Effector memory CD8-positive, alpha-beta T cell (primary cell): ENCODE results near the gene TOP2A.

Experiments used
- ATAC-seq: fragments of 150-1000 bp; cut with Tn5 transposase; replicated peaks from 2 replicates; pipeline ENCODE4 v1.10.0; 2021; ENCODE audit warnings: mild to moderate bottlenecking, moderate library complexity
- DNase-seq, 3 experiments: peaks; one replicate each; pipeline ENCODE4 v3.0.0; 2021
- H3K27ac Mint-ChIP-seq, 2 donors: one replicate each; pipeline ENCODE4 v1.8.0; 2022; ENCODE audit warnings: mild to moderate bottlenecking in 2 of 2, mixed read lengths in 2 of 2, moderate library complexity in 2 of 2
- H3K27me3 Mint-ChIP-seq, 2 donors: one replicate each; pipeline ENCODE4 v1.8.0; 2022; ENCODE audit warnings: mixed read lengths in 2 of 2
- H3K36me3 Mint-ChIP-seq: one replicate; pipeline ENCODE4 v1.8.0; 2022; ENCODE audit warnings: mild to moderate bottlenecking, moderate library complexity, mixed read lengths; ENCODE audit not compliant: insufficient read depth
- H3K4me1 Mint-ChIP-seq, 2 donors: one replicate each; pipeline ENCODE4 v1.8.0; 2022; ENCODE audit warnings: low read depth in 2 of 2, mixed read lengths in 2 of 2
- H3K4me3 Mint-ChIP-seq, 2 donors: one replicate each; pipeline ENCODE4 v1.8.0; 2022; ENCODE audit warnings: mild to moderate bottlenecking in 2 of 2, mixed read lengths in 2 of 2, moderate library complexity in 2 of 2
- H3K9me3 Mint-ChIP-seq, 2 donors: one replicate each; pipeline ENCODE4 v1.8.0; 2022; ENCODE audit warnings: mixed read lengths in 2 of 2

Gene TOP2A

DNA sequence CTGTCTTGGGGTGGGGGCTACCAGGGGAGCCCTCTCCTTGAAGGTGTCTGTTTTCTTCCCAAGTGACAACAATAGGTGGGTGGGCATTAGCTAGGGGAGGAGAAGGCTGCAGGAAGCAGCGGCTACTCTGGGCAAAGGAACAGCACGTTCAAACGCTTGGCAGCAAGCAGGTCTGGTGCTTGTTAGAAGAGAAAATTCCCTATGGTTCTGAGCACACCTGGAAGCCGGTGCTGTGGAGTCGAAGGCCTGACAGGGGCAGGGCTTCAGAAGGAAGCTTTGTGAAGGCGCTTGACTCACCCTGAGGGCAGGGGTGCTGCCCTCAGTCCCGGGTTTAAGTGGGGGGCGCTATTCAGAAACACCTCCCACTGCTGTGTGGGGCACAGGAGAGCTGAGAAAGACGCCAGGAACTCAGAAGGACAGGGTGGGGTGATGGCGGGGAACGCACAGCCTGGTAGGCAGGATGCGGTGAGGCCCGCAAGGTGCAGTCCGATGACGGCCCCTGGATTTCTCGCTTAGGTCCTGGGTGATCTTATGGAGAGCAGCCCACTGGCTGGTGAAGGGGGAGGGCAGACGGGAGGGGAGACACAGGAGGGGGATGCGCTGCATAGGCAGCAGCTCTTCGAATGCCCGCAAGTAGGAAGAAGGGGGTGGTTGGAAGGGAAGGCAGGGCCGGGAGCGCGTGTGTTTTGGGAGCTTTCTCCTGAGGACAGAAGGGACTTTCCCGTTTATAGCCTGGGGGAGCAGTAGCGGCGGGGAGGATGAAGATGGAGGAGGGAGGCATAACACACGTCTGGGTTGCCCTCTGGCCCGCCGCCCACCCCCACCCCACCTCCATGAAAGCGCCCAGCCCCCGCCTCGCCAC, 56.4 kb downstream of the TOP2A start:
- H3K4me1 Mint-ChIP-seq = peaks cover 12 to 14% of the 10 kb centered on the region in 2 donors
- H3K4me3 Mint-ChIP-seq = peak overlapping the region; percentile 37 to 46
- peaks cover 24% of the 10 kb centered on the region for H3K36me3 Mint-ChIP-seq
- H3K27me3 Mint-ChIP-seq = peaks cover 15 to 32% of the 10 kb centered on the region in 2 donors
- ATAC-seq (no peak), DNase-seq (no peak)
- H3K9me3 Mint-ChIP-seq = no peaks in the 10 kb centered on the region
- no peak overlapping the region for H3K27ac Mint-ChIP-seq

DNA sequence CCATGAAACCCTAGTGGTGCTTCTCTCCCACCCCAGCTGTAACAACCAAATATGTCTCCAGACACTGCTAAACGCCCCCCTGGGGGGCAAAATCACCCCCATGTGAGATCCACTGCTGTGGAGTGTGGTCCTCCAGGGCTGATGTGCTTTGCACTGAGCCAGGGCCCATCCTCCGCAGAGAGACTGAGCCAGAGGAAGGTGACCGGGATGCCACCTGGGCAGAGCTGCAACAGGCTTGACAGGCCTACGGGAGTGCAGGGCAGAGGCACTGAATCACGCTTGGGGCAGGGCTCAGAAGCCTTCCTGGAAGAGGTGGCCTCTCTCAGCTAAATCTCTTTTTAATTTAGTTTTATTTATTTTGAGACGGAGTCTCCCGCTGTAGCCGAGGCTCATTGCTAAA, 57.6 kb downstream of the TOP2A start:
- H3K4me1 Mint-ChIP-seq = peaks cover 12 to 13% of the 10 kb centered on the region in 2 donors
- no peak overlapping the region for H3K4me3 Mint-ChIP-seq
- DNase-seq = no peak

DNA sequence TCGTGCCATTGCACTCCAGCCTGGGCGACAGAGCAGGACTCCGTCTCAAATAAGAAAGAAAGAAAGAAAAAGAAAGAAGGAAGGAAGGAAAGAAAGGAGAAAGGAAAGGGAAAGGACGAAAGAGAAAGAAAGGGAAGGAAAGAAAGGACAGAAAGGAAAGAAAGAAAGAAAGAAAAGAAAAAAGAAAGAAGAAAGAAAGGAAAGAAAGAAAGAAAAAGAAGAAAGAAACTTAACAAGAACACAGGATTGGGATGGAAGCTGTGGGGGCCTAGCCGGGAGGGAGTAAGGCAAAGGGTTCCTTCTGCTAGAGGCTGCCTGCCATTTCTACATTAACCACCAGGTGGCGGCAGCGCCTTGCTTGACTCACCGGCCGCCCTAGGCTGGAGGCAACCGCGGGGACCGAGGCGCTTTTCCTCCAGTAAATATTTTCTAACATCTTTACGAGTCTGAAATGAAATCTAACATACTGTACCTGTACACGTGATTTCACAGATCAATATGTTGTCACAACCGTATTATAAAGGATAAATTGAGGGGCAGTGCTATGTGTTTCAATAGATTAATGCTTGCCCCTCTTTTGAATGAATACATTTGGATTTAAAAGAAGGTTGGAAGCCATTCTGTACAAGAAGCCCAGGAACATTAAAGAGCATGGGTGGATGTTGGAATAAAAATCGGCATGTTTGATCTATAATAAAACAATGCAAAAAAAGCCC, 59.2 kb downstream of the TOP2A start:
- Mint-ChIP-seq H3K4me1 (peaks cover 12 to 15% of the 10 kb centered on the region in 2 donors), H3K27me3 (peaks cover 15 to 32% of the 10 kb centered on the region in 2 donors), H3K4me3 (peak overlapping the region in 1 of 2 donors; percentile 2), H3K27ac (peak overlapping the region; percentile 25 to 74), H3K36me3 (peaks cover 49% of the 10 kb centered on the region), H3K9me3 (no peaks in the 10 kb centered on the region)
- peak; percentile 88 to 91 (median 90) for DNase-seq
- ATAC-seq = peak; percentile 63

More for the DNA sequence above, 57.6 kb downstream of the TOP2A start:
- H3K9me3 Mint-ChIP-seq = no peaks in the 10 kb centered on the region
- H3K27me3 Mint-ChIP-seq = peaks cover 15 to 32% of the 10 kb centered on the region in 2 donors
- no peak for ATAC-seq
- peaks cover 36% of the 10 kb centered on the region for H3K36me3 Mint-ChIP-seq
- no peak overlapping the region for H3K27ac Mint-ChIP-seq

DNA sequence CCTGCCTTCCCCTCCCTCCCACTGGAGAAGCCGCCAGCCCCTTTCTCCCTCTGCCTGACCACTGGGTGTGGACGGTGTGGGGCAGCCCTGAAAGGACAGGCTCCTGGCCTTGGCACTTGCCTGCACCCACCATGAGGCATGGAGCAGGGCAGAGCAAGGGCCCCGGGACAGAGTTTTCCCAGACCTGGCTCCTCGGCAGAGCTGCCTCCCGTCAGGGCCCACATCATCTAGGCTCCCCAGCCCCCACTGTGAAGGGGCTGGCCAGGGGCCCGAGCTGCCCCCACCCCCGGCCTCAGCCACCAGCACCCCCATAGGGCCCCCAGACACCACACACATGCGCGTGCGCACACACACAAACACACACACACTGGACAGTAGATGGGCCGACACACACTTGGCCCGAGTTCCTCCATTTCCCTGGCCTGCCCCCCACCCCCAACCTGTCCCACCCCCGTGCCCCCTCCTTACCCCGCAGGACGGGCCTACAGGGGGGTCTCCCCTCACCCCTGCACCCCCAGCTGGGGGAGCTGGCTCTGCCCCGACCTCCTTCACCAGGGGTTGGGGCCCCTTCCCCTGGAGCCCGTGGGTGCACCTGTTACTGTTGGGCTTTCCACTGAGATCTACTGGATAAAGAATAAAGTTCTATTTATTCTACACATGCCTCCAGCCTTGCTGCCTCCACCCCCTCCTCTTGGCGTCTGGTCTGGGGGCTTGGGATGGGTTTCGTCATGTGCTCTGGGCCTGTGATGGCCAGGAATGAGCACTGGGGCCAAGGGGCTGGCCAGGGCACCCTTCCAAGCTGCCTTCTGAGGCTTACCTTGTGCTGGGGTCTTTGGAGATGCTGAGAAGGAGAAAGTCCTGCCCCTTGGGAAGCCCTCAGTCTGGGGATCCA, 60.5 kb downstream of the TOP2A start:
- peaks cover 16 to 22% of the 10 kb centered on the region in 2 donors for H3K4me1 Mint-ChIP-seq
- H3K9me3 Mint-ChIP-seq = no peaks in the 10 kb centered on the region
- peak overlapping the region in 1 of 2 donors; percentile 24 for H3K4me3 Mint-ChIP-seq
- H3K27ac Mint-ChIP-seq = peak overlapping the region in 1 of 2 donors; percentile 74
- DNase-seq (no peak), ATAC-seq (no peak)
- peaks cover 61% of the 10 kb centered on the region for H3K36me3 Mint-ChIP-seq
- peaks cover 10 to 25% of the 10 kb centered on the region in 2 donors for H3K27me3 Mint-ChIP-seq

DNA sequence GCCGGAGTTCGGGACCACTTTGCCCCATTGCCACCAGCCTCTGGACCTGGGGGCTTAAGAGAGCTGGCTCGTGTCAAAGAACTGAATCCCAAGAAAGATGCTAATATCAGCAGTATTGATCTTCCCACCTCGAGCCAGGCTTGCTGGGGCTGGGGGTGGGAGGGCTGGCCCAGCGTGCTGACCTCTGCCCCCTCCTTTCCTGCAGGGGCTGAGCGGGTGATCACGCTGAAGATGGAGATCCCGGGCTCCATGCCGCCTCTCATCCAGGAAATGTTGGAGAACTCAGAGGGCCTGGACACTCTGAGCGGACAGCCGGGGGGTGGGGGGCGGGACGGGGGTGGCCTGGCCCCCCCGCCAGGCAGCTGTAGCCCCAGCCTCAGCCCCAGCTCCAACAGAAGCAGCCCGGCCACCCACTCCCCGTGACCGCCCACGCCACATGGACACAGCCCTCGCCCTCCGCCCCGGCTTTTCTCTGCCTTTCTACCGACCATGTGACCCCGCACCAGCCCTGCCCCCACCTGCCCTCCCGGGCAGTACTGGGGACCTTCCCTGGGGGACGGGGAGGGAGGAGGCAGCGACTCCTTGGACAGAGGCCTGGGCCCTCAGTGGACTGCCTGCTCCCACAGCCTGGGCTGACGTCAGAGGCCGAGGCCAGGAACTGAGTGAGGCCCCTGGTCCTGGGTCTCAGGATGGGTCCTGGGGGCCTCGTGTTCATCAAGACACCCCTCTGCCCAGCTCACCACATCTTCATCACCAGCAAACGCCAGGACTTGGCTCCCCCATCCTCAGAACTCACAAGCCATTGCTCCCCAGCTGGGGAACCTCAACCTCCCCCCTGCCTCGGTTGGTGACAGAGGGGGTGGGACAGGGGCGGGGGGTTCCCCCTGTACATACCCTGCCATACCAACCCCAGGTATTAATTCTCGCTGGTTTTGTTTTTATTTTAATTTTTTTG, 61.6 kb downstream of the TOP2A start:
- H3K9me3 Mint-ChIP-seq = no peaks in the 10 kb centered on the region
- H3K27me3 Mint-ChIP-seq = peaks cover 5 to 15% of the 10 kb centered on the region in 2 donors
- no peak for DNase-seq
- H3K4me1 Mint-ChIP-seq = peaks cover 21 to 28% of the 10 kb centered on the region in 2 donors
- no peak for ATAC-seq
- no peak overlapping the region for H3K4me3 Mint-ChIP-seq
- H3K36me3 Mint-ChIP-seq = peaks cover 69% of the 10 kb centered on the region
- H3K27ac Mint-ChIP-seq = peak overlapping the region in 1 of 2 donors; percentile 90

DNA sequence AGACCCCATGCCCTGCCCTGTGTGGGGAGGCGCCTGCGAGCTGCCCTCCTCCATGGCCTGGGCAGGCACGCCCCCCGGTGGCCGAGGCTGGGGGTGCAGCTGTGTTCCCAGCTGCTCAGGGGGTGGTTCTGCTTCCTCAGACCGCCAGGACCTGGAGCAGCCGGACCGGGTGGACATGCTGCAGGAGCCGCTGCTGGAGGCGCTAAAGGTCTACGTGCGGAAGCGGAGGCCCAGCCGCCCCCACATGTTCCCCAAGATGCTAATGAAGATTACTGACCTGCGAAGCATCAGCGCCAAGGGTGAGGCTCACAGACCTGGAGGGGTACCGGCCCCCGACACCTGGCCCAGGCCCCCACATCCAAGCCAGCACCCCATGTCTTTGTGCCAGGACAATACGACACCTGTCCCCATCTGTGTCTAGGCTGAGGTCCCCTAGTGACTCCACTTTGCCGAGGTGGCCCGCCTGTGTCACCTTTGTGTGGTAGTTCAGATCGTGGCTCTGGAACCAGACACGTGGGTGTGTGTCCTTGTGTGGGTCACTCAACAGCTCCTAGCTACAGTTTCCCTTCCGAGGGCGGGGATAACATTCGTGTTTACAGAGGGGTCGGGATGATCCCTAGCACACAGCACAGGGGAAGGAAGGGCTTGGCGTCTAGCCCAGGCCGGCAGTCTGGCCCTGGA, 62.4 kb downstream of the TOP2A start:
- Mint-ChIP-seq H3K27ac (peak overlapping the region in 1 of 2 donors; percentile 90), H3K36me3 (peaks cover 69% of the 10 kb centered on the region), H3K4me3 (no peak overlapping the region), H3K4me1 (peaks cover 21 to 28% of the 10 kb centered on the region in 2 donors), H3K9me3 (no peaks in the 10 kb centered on the region), H3K27me3 (peaks cover 0 to 6% of the 10 kb centered on the region in 2 donors)
- ATAC-seq (peak; percentile 75), DNase-seq (peak; percentile 82 to 86 (median 82))

DNA sequence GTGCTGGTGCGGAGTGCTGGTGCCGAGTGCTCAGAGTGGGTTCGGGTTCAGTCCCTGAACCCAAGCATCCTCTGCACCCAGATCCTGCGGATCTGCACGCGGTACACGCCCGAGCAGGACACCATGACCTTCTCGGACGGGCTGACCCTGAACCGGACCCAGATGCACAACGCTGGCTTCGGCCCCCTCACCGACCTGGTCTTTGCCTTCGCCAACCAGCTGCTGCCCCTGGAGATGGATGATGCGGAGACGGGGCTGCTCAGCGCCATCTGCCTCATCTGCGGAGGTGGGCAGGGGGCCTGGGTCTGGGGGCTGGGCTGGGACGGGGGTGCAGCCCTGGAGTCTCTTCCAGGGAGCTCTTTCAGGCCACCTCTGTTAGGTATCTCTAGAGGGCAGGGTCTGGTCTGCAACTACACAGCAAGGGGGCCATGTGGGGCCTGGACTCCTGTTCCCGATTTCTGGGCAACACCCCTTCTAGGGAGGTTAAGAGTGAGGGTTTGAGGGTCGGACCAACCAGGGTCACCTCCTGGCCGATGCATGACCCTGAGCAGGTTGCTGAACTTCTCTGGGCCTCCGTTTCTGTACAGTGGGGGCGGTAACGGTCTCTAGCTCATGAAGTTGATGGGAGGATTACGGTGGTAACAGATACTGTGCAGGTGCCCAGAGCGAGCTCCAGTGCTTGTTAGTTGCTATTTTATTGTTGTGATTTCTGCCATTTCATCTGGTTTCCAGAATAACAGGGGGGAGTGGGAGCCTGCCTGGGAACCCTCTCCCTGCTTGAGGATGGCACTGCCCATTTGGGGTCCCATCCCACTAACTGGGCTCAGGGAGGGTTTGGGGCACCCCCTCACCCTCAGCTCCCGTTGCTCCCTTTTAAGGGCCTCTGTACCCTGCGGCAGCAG, 63.2 kb downstream of the TOP2A start:
- H3K4me3 Mint-ChIP-seq = peak overlapping the region in 1 of 2 donors; percentile 14
- H3K4me1 Mint-ChIP-seq = peaks cover 21 to 35% of the 10 kb centered on the region in 2 donors
- DNase-seq (no peak), ATAC-seq (peak; percentile 1)
- peak overlapping the region in 1 of 2 donors; percentile 90 for H3K27ac Mint-ChIP-seq
- no peaks in the 10 kb centered on the region for H3K9me3 Mint-ChIP-seq
- H3K27me3 Mint-ChIP-seq = no peaks in the 10 kb centered on the region
- peaks cover 77% of the 10 kb centered on the region for H3K36me3 Mint-ChIP-seq

DNA sequence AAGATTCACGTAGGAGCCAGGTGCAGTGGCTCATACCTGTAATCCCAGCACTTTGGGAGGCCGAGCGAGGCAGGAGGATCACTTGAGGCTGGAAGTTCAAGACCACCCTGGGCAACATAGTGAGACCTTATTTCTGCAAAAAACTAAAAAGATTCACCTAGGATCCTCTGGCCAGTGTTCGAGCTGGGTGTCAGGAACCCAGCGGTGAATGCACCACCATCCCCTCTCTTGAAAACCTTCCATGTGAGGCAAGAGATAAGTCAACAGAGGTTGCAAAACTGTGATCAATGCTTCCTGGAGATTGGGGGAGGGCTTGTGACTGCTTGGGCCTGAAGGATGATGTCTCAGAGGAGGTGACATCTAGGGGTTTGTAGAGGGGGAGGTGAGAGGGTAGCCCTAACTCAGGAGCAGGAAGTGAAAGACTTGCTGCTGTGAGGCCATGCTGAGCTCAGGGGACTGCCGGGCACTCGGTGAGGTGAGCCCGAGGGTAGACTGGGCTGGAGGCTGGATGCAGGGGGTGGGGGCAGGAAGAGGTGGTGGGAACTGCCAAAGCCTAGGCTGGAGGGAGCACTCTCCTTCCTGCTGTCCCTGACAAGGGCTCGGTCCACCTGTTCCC, 64.8 kb downstream of the TOP2A start:
- H3K4me1 Mint-ChIP-seq = peaks cover 22 to 44% of the 10 kb centered on the region in 2 donors
- H3K27ac Mint-ChIP-seq = peak overlapping the region; percentile 70 to 90
- ATAC-seq (peak; percentile 24), DNase-seq (no peak)
- no peaks in the 10 kb centered on the region for H3K9me3 Mint-ChIP-seq
- H3K27me3 Mint-ChIP-seq = no peaks in the 10 kb centered on the region
- H3K36me3 Mint-ChIP-seq = peaks cover 79% of the 10 kb centered on the region
- H3K4me3 Mint-ChIP-seq = peak overlapping the region in 1 of 2 donors; percentile 31

DNA sequence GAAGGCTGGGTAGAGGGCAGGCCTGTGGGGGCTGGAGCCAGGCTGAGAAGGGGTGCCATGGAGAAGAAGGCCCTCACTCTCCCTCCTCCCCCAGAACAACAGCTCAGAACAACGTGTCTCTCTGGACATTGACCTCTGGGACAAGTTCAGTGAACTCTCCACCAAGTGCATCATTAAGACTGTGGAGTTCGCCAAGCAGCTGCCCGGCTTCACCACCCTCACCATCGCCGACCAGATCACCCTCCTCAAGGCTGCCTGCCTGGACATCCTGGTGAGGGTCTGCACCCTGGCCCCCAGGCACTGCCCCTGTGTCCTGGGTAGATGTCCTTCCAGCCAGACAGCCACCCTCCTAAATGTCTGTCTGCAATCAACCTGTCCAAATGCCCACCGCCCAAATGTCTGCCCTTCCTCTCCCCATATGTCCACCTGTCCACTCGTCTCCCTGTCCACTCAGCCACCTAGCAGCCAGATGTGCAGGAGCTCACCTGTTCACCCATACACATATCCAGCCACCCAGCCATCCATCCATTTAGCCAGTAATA, 65.4 kb downstream of the TOP2A start:
- Mint-ChIP-seq H3K4me1 (peaks cover 28 to 47% of the 10 kb centered on the region in 2 donors), H3K36me3 (peaks cover 79% of the 10 kb centered on the region), H3K27me3 (no peaks in the 10 kb centered on the region), H3K27ac (peak overlapping the region in 1 of 2 donors; percentile 90), H3K9me3 (no peaks in the 10 kb centered on the region), H3K4me3 (peak overlapping the region in 1 of 2 donors; percentile 31)
- DNase-seq (no peak), ATAC-seq (no peak)

DNA sequence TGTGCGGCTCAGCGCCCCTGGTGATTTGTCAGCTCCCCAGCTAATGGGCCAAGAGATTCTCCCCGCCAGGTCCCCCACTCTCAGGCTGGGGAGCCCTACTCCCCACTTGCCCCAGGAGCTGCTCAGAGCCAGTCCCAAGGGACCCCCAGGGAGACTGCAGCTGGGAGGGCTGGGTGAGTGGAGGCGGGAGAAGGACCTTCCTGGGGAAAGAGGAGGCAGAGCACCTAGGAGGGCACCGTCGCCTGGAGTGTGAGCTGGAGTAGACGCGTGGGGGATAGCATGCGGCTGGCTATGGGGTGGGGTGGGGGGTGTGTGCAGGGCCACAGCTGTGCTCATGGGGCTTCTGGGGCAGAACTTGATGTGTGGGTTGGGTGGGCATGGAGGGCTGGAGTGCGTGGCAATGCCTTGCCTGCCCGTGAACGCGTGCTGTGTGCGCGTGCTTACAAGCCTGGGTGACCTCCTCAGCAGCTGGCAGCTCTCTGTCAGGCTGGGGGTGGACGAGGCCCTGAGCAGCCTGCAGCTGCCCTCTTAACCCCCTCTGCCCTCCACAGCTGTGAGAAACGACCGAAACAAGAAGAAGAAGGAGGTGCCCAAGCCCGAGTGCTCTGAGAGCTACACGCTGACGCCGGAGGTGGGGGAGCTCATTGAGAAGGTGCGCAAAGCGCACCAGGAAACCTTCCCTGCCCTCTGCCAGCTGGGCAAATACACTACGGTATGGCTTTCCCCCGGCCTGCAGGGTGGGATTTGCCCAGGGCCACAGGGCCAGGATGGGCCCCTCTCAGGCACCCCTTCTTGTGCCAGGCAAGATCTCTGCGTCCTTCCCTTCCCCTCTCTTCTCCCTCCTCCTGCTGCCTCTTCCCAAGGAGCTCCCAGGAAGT, 66.1 kb downstream of the TOP2A start:
- Mint-ChIP-seq H3K4me1 (peaks cover 33 to 52% of the 10 kb centered on the region in 2 donors), H3K27me3 (no peaks in the 10 kb centered on the region), H3K36me3 (peaks cover 80% of the 10 kb centered on the region), H3K27ac (peak overlapping the region; percentile 35 to 90), H3K9me3 (no peaks in the 10 kb centered on the region), H3K4me3 (peak overlapping the region in 1 of 2 donors; percentile 31)
- ATAC-seq (no peak), DNase-seq (no peak)
